HS-5 (cell line): ENCODE results near the gene TREH.

ENCODE experiments used
- DNase-seq: peaks from one replicate; pipeline ENCODE4 v3.0.0-alpha.2; 2012; ENCODE audit warnings: low read depth

TREH gene

GRCh38 chr11:118663381-118663780 is 16.1 kb downstream of the TREH start:
- no peak for DNase-seq

DNA sequence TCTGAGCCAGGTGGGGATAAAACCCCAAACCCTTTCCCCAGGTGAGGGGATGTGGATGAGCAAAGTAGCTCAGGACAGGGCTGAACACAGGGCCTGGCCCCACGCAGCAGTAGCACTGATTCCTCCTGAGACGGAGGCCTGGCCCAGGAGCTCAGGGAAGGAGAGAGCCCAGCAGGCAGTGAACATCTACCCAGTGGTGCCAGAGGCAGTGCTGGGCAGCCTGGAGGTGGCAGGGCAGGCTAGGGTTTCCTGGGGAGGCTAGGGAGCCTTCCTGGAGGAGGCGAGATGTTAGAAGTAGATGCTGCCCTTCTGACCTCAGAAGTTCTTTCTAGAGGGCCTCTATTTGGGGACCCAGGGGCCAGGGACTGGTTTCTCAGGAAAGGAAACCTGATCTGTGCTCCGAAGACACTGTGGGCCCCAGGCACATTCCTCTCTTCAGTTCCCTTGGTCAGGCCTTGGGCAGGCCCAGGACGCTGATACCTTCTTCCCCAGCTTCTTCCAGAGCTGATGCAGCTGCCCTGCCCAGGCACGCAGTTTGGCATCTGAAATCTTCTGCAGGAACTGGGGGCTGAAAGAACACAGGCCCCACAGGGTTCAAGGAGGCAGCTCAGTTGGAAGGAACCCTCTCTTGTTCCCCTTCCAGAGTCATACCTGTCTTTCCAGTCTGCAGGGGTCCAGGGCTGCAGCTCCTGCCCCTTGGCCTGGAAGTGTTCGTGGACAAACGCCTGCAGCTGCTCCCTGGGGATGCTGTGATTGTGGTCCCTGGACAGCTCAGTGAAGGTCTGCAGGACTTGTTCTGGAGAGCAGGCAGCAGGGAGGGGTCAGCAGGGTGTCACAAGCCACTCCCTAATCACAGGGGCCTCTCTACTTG is 16.8 kb downstream of the TREH start:
- no peak for DNase-seq

DNA sequence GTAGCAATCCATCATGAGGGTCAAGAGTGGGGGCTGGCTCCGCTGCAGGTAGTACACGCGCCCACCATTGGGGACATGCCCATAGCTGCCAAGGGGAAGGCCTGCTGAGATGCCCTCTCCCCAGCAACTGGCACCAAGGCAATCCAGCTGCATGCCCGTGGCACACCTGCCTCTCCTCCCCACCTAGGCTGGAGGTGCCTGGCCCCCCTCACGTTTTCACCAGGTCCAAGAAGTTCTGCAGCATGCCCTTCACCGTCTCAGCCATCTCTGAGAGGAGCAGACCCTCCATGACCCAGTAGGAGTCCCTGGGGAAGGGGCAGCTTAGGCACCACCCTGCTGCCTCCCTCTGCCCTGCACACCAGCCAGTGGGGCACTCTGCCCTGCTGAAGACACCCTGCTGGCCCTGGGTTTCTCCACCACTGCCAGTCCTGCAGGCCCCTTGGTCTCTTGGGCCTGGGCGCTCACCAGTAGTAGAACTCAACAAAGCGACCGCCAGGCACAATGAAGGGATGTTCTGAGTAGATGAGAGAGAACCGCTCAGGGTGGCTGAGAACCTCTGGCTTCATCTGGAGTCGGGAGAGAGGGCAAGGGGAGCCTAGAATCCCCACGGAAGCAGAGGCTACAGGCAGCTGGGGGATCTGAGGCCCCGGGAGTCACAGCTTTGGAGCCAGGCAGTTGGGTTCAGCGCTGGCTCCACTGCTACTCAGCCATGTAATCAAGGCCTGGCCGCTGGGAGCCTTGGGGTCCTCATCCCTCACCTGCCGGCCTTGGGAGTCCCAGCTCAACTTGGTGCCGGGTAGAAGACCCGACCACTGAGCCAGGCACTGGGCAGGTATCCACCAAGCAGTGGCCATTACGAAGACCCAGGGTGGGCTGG is 17.8 kb downstream of the TREH start:
- DNase-seq, result no peak

- no peak for DNase-seq
Measured at GRCh38 chr11:118660681-118661424, 18.6 kb downstream of the TREH start.

GRCh38 chr11:118659953-118660680 is 19.3 kb downstream of the TREH start:
- no peak for DNase-seq

- peak; percentile 14 for DNase-seq
Measured at GRCh38 chr11:118659314-118659952, 20.0 kb downstream of the TREH start.

GRCh38 chr11:118658429-118659313 is 20.8 kb downstream of the TREH start:
- no peak for DNase-seq

GRCh38 chr11:118657709-118658428 is 21.6 kb downstream of the TREH start:
- no peak for DNase-seq

- DNase-seq, result no peak
Measured at GRCh38 chr11:118657238-118657637, 22.2 kb downstream of the TREH start.

GRCh38 chr11:118656563-118657165 is 22.8 kb downstream of the TREH start:
- DNase-seq, result no peak

DNA sequence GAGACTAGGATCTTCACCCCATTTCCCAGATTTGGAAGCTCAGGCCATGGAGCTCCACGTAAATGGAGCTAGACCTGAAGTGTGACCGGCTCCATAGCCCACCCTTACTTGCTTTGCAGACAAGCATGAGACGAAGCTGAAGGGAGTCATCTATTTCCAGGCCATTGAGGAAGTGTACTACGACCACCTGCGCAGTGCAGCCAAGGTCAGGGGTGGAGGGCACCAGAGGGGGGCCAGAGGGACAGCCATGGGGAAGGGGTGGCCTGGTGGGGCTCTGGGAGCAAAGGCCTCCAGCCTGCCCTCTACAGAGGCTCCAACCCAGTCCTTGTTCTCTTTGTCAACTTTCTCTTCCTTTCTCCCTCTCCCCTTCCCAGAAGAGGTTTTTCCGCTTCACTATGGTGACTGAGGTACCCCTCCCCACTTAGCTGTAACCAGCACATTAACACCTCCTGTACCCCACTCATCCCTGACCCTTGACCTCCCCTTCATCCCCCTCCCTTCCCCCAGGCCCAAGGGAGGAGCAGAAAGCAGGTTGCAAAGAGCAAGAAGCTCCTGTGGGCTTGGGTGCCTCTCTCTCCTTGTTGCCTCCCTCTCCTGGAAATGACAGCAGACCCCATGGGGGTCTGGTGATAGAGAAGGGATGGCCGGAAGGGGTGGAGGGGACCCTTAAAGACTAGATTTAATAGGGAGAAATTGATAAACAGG is 23.8 kb downstream of the TREH start:
- no peak for DNase-seq

DNA sequence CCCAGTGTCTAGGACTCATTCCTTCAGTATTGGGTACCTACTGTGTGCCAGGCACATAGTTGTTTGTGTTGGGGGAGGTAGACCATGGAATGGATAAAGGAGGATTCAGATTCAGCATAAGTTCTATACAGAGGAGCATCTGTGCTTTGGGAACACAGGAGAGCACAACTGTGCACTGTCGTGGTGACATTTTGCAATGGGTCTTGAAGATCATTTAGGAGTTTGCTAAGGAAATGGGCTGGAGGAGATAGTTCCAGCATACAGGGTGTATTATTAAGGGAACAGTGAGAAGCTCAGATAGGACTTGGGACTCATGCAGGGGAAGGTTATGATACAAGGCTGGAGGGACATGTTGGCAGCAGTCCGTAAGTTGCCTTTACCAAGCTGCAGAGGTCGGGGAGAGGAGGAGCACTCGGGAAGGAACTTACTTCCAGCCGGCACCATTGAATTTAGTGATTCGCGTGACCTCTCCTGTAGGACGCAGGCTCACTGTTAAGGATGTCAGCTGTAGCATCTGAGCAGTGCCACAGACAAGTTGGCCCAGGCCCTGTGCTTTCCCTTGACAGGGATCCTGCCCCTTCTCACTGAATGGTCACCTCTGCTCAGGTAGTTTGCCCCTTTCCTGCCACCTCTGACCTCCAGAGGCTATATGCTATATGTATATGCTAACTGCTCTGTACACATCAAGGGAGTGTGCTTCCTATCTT is 25.6 kb downstream of the TREH start:
- DNase-seq, result no peak

- no peak for DNase-seq
Measured at GRCh38 chr11:118652681-118653181, 26.7 kb downstream of the TREH start.

- DNase-seq, result no peak
Measured at GRCh38 chr11:118651820-118652219, 27.6 kb downstream of the TREH start.

DNA sequence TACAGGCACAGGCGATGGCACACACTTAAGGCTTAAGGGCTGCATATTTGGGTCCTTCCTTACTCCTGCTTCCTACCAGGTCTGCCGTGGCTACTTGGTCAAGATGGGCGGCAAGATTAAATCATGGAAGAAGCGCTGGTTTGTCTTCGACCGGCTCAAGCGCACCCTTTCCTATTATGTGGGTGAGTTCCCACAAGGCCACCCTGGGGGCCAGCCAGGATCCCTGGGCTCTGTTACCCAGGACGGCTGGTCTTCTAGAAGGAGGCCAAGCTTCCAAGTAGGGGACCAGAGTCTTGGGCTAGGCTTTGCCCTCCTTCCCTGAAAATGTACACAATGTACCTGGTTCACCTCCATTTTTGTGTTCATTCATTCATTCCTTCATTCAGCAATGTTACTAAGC is 29.1 kb downstream of the TREH start:
- DNase-seq, result no peak

GRCh38 chr11:118649941-118650340 is 29.5 kb downstream of the TREH start:
- no peak for DNase-seq

DNA sequence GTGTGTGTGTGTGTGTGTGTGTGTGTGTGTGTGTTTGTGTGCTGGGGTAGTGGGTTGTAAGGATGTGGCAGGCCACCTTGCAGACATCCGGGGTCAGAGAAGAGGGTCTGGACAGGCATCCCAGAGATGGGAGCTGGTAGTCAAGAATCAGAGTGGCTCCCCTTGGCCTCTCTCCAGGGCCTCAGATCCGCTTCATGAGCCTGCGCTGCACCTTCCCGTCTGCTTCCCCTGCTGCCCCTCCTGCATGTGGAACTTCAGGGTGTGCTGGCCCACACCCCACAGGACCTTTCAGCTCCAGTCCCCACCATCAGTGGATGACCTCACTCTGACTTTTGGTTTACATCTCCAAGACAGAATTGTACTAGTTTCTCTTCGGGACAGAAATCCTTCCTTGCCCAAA is 31.2 kb downstream of the TREH start:
- DNase-seq, result no peak

DNA sequence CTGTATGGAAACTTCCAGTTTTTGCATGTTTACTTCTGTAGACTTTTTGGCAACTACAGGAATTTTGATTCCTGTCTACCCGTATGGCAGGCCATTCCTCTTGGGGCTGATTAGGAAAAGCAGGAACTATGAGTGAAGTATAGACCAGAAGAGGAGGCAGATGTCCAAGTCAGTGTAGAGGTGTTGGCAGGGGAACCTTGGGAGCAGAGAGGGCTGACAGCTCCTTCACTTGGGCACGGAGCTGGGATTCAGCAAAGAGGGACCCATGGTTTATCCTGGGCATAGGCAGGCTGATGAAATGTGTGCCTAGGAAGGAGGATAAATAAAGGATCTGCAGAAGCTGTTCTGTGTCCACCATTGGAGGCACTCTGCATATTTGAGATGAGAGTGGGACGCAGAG is 33.1 kb downstream of the TREH start:
- DNase-seq, result no peak
